ENCODE results near the gene KLHL35.

Gene KLHL35

DNA sequence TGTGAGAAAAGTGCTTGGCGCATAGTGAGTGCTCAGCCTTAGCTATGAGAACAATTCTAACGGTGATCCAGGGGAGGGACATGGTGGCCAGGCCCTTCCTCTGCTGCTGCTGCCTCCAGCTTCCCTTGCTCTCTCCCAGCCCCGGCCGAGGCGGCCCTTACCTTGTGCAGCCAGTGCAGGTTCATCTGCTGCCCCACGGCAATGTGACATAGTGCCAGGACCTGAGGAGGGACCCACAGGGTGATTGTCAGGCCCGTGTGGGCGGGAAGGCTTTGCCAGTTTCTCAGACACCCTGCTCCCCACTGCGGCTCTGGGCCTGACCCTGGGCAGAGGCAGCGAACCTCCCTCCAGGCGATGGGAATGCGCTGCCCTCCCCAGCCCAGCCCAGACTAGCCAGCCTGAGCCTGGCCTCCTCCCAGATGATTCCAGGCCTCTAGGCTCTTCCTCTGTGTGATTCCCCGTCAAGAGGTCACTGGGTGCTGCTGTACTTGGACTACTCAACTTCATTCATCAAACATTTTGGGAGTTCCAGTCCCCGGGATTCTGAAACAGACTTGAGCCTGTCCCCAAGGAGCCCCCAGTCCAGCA lies 23.7 kb upstream of the KLHL35 start:
- H3K4me3 ChIP-seq (ENCODE audit: low read depth, low read length) = no peak overlapping the region
- TF ChIP-seq, protein P1, sequence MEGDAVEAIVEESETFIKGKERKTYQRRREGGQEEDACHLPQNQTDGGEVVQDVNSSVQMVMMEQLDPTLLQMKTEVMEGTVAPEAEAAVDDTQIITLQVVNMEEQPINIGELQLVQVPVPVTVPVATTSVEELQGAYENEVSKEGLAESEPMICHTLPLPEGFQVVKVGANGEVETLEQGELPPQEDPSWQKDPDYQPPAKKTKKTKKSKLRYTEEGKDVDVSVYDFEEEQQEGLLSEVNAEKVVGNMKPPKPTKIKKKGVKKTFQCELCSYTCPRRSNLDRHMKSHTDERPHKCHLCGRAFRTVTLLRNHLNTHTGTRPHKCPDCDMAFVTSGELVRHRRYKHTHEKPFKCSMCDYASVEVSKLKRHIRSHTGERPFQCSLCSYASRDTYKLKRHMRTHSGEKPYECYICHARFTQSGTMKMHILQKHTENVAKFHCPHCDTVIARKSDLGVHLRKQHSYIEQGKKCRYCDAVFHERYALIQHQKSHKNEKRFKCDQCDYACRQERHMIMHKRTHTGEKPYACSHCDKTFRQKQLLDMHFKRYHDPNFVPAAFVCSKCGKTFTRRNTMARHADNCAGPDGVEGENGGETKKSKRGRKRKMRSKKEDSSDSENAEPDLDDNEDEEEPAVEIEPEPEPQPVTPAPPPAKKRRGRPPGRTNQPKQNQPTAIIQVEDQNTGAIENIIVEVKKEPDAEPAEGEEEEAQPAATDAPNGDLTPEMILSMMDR (IDR thresholded peaks at IDR 0.05; ENCODE audit: low read depth, low read length) = no peak

GRCh38 chr11:75454987-75455386 lies 22.0 kb upstream of the KLHL35 start:
- TF ChIP-seq, protein P1 (IDR thresholded peaks at IDR 0.05; ENCODE audit: low read depth, low read length) = no peak
- H3K4me3 ChIP-seq (ENCODE audit: low read depth, low read length) = no peak overlapping the region

GRCh38 chr11:75453916-75454655 lies 21.1 kb upstream of the KLHL35 start:
- TF ChIP-seq, protein P1 (IDR thresholded peaks at IDR 0.05; ENCODE audit: low read depth, low read length) = no peak
- H3K4me3 ChIP-seq (ENCODE audit: low read depth, low read length) = no peak overlapping the region

- no peak overlapping the region for H3K4me3 ChIP-seq (ENCODE audit: low read depth, low read length)
- TF ChIP-seq, protein P1 (IDR thresholded peaks at IDR 0.05; ENCODE audit: low read depth, low read length) = peak; percentile 55
Measured at GRCh38 chr11:75450826-75451821, 18.1 kb upstream of the KLHL35 start.

DNA sequence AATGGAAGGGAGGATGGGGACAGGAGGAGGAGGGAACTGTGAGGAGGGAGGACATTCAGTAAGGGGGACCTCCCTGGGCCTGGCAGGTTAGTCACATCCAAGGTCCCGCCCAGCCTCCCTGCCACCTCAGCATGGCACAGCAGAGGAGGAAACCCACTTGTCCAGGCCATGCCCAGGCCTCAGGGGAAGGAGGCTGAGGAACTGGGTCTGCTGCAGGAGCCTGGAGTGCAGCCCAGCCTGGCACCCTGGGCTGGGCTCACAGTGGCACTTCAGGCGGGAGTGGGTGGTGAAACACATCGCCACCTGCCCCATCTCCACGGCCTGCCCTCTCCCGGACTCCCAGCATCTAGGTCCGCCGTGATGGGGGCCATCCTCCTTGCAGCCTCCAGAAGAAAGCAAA lies 17.2 kb upstream of the KLHL35 start:
- TF ChIP-seq, protein P1 (IDR thresholded peaks at IDR 0.05; ENCODE audit: low read depth, low read length) = no peak
- no peak overlapping the region for H3K4me3 ChIP-seq (ENCODE audit: low read depth, low read length)

GRCh38 chr11:75449776-75450175 lies 16.8 kb upstream of the KLHL35 start:
- TF ChIP-seq, protein P1 (IDR thresholded peaks at IDR 0.05; ENCODE audit: low read depth, low read length) = no peak
- no peak overlapping the region for H3K4me3 ChIP-seq (ENCODE audit: low read depth, low read length)
